HUES48 (cell line): ENCODE results near the gene PPP1CC.
"Not testable (repeated sequence)": the region's sequence is repeated elsewhere in the genome, so short reads cannot be mapped to it uniquely, and the experiment has no call there.

Experiments used
- H3K27ac ChIP-seq: one replicate; pipeline ENCODE4 v1.7.0; 2013; ENCODE audit warnings: low read depth, low read length, inconsistent platforms
- H3K27me3 ChIP-seq: 2 replicates; pipeline ENCODE4 v1.6.1; 2013; ENCODE audit warnings: mild to moderate bottlenecking, low read length; ENCODE audit not compliant: control insufficient read depth, insufficient read depth
- H3K36me3 ChIP-seq: 2 replicates; pipeline ENCODE4 v1.6.1; 2013; ENCODE audit warnings: low read length; ENCODE audit not compliant: control insufficient read depth, insufficient read depth
- H3K4me1 ChIP-seq: 2 replicates; pipeline ENCODE4 v1.6.1; 2013; ENCODE audit warnings: mild to moderate bottlenecking, low read length; ENCODE audit not compliant: control insufficient read depth, insufficient read depth
- H3K4me3 ChIP-seq: 2 replicates; pipeline ENCODE4 v1.5.1; 2013; ENCODE audit warnings: mild to moderate bottlenecking, low read depth, low read length
- H3K9ac ChIP-seq: 2 replicates; pipeline ENCODE4 v1.6.1; 2013; ENCODE audit warnings: mild to moderate bottlenecking, low read depth, low read length, moderate library complexity
- H3K9me3 ChIP-seq: 2 replicates; pipeline ENCODE4 v1.6.1; 2013; ENCODE audit warnings: low read length; ENCODE audit not compliant: control insufficient read depth, insufficient read depth

PPP1CC gene

DNA sequence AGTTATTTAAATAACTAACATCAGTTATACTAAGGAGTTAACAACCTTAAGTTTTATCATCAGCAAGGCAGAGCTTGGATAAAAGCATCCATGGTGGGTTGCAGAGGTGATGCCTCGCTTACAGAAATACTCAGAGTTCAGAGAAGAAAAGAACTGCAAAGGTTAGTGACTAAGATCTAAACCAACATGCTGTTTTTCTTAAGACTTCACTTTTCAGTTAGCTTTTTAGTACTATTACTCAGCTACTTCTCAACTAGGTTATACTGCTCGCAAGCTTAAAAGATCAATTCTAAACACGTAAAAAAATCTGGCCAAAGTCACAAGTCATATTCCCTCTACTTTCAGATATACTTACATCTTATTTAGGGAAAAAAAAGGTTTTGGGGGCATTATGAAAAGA is 2.8 kb downstream of the PPP1CC start:
- Histone ChIP-seq H3K9me3 (no peaks in the 10 kb centered on the region), H3K27ac (peak overlapping the region; percentile 3), H3K36me3 (peaks cover 22% of the 10 kb centered on the region; the same call in 1 of the 2 replicates), H3K27me3 (no peaks in the 10 kb centered on the region), H3K4me3 (peak overlapping the region; percentile 90), H3K9ac (no peak overlapping the region), H3K4me1 (peaks cover 26% of the 10 kb centered on the region)

- peak overlapping the region; percentile 90 for H3K4me3 ChIP-seq
- H3K27ac ChIP-seq = no peak overlapping the region
- H3K4me1 ChIP-seq = peaks cover 26% of the 10 kb centered on the region
- peaks cover 25% of the 10 kb centered on the region for H3K36me3 ChIP-seq
- no peaks in the 10 kb centered on the region for H3K27me3 ChIP-seq
- H3K9ac ChIP-seq = no peak overlapping the region
- H3K9me3 ChIP-seq = no peaks in the 10 kb centered on the region
Measured at GRCh38 chr12:110739488-110739887, 3.2 kb downstream of the PPP1CC start.

DNA sequence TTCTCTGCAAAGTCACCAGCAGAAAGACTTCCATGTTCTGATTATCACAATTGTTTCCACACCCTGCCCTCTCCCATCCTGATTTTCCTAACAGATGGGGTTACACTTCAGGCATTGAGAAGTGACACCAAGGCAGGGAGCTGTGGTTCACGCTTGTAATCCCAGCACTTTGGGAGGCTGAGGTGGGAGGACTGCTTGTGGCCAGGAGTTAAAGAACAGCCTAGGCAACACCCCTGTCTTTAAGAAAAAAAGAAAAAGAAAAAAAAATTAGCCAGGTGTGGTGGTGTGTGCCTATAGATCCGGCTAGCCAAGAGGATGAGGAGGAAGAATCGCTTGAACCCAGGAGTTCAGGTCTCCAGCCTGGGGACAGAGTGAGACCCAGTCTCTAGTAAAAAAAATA is 5.2 kb downstream of the PPP1CC start:
- no peak overlapping the region for H3K27ac ChIP-seq
- H3K36me3 ChIP-seq = peaks cover 42% of the 10 kb centered on the region
- H3K4me3 ChIP-seq = no peak overlapping the region
- H3K9ac ChIP-seq = no peak overlapping the region
- no peaks in the 10 kb centered on the region for H3K9me3 ChIP-seq
- no peaks in the 10 kb centered on the region for H3K27me3 ChIP-seq
- peaks cover 27% of the 10 kb centered on the region for H3K4me1 ChIP-seq

- not testable (repeated sequence) for H3K9ac ChIP-seq, H3K9me3 ChIP-seq, H3K27ac ChIP-seq, H3K4me3 ChIP-seq, H3K27me3 ChIP-seq
- H3K4me1 ChIP-seq = peaks cover 27% of the 10 kb centered on the region
- peaks cover 43% of the 10 kb centered on the region for H3K36me3 ChIP-seq
Measured at GRCh38 chr12:110737016-110737415, 5.7 kb downstream of the PPP1CC start.

DNA sequence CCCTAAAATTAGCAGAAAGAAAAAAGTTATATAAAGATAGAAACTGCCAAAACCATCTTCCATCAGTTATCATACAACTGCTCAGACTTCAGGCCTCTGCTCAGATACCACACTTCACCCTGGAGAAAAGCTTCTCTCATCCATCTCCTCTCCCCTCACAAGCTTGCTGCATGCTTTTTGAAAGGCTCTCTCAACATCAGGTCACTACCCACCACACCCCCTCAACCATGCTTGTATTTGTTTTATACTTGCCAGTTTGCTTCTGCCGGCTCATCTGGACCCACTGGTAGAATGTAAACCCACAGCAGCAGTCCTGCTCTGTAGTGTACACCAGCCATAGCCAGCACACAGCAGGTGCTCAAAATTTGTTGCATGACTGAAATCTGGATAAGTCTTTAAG is 8.8 kb downstream of the PPP1CC start:
- Histone ChIP-seq H3K36me3 (peaks cover 71% of the 10 kb centered on the region), H3K4me1 (peaks cover 20% of the 10 kb centered on the region), H3K27ac (no peak overlapping the region), H3K27me3 (no peaks in the 10 kb centered on the region), H3K9ac (no peak overlapping the region), H3K9me3 (no peaks in the 10 kb centered on the region), H3K4me3 (no peak overlapping the region)

GRCh38 chr12:110733089-110733715 is 9.5 kb downstream of the PPP1CC start:
- peaks cover 16% of the 10 kb centered on the region for H3K4me1 ChIP-seq
- H3K4me3 ChIP-seq = no peak overlapping the region
- no peak overlapping the region for H3K9ac ChIP-seq
- no peaks in the 10 kb centered on the region for H3K27me3 ChIP-seq
- no peaks in the 10 kb centered on the region for H3K9me3 ChIP-seq
- H3K27ac ChIP-seq = no peak overlapping the region
- H3K36me3 ChIP-seq = peaks cover 74% of the 10 kb centered on the region

DNA sequence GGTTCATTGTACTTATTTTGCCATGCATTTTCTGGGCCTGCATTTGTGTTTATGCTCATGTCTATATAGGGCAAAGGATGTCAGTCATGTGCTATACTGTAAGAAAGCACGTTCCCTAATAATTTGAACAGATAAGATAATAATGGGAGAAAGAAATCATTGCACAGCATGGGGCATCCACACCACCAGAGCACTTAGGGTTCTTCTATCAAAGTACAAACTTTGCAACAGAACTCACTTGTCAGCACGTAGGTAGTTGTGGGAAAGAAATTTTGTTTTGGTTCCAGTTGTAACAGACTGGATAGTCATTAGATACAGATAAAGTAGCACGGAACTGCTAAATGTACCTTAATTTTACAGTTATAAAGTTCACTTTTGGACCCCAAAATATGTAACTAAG is 10.1 kb downstream of the PPP1CC start:
- Histone ChIP-seq H3K27ac (no peak overlapping the region), H3K27me3 (no peaks in the 10 kb centered on the region), H3K9me3 (no peaks in the 10 kb centered on the region), H3K4me1 (peaks cover 17% of the 10 kb centered on the region; the same call in 1 of the 2 replicates), H3K4me3 (no peak overlapping the region), H3K36me3 (peaks cover 75% of the 10 kb centered on the region), H3K9ac (no peak overlapping the region)

DNA sequence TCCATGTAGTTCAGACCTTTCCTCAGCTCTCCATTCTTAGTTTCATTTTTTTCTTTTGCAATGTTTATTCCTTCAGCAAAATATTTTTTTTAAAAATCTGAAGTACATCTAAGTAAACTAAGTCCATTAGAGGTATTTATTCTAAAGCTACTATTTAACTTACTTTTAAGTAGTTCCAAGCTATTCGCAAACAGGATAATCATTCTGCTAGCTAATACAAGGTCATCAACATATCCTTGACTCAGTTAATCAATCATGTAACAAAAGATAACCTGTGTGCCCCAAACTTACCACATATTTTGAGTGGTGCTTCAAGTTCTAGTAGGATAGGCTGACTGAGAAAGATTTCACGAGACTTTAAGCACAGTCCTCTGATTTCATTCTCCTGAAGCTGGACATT is 11.2 kb downstream of the PPP1CC start:
- Histone ChIP-seq H3K4me1 (peaks cover 27% of the 10 kb centered on the region; the same call in 1 of the 2 replicates), H3K27ac (no peak overlapping the region), H3K36me3 (peaks cover 86% of the 10 kb centered on the region), H3K27me3 (no peaks in the 10 kb centered on the region), H3K4me3 (no peak overlapping the region), H3K9me3 (no peaks in the 10 kb centered on the region), H3K9ac (no peak overlapping the region)

- H3K4me3 ChIP-seq = no peak overlapping the region
- H3K9me3 ChIP-seq = no peaks in the 10 kb centered on the region
- H3K36me3 ChIP-seq = peaks cover 89% of the 10 kb centered on the region
- peaks cover 29% of the 10 kb centered on the region for H3K4me1 ChIP-seq
- no peak overlapping the region for H3K9ac ChIP-seq
- H3K27ac ChIP-seq = no peak overlapping the region
- no peaks in the 10 kb centered on the region for H3K27me3 ChIP-seq
Measured at GRCh38 chr12:110728628-110729027, 14.1 kb downstream of the PPP1CC start.

DNA sequence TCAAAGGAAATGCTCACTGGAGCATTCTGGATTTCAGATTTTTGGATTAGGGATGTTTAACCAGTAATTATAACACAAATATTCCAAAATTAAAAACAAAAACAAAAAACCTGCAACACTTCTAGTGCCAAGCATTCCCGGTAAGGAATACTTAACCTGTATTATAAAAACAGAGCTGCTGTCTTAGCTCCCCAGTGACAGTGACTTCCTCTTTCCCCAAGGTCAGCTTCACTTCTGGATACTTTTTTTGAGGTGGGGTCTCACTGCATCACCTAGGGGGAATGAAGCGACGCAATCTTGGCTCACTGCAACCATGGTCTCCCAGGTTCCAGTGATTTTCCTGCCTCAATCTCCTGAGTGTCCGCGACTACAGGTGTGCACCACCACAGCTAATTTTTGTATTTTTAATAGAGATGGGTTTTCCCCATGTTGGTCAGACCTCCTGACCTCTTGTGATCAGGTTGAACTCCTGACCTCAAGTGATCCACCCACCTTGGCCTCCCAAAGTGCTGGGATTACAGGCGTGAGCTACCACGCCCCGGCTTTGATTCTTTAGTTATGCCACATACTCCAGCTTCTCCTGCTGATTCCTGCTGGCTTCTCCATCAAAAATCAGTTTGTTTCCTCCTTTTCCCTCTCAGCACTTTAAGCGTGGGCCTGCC is 15.9 kb downstream of the PPP1CC start:
- H3K9ac ChIP-seq = no peak overlapping the region

DNA sequence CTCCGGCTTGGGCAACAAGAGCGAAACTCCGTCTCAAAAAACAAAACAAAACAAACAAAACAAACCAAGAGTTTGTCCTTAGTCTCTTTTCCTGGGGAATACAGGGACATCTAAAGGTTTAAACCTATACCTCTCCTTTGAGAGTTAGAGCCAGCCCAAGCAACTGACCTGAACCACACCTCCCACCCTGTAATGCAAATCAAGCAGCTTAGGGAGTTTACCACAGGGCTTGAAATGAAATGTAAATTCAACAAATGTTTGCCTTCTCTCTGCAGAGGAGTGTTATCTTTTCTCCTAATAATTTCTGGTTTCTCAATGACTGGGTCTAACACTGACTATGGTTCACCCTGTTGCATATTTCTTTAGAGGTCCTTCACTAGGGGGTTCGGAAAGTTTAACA is 16.7 kb downstream of the PPP1CC start:
- no peak overlapping the region for H3K4me3 ChIP-seq
- H3K36me3 ChIP-seq = peaks cover 94% of the 10 kb centered on the region
- no peak overlapping the region for H3K9ac ChIP-seq
- peaks cover 23% of the 10 kb centered on the region for H3K4me1 ChIP-seq
- no peaks in the 10 kb centered on the region for H3K9me3 ChIP-seq
- H3K27ac ChIP-seq = no peak overlapping the region
- no peaks in the 10 kb centered on the region; the same call in 1 of the 2 replicates for H3K27me3 ChIP-seq

More for the DNA sequence above, 15.9 kb downstream of the PPP1CC start:
- H3K4me1 ChIP-seq = peaks cover 23% of the 10 kb centered on the region
- no peak overlapping the region for H3K4me3 ChIP-seq
- no peaks in the 10 kb centered on the region for H3K9me3 ChIP-seq
- H3K36me3 ChIP-seq = peaks cover 94% of the 10 kb centered on the region
- H3K27ac ChIP-seq = no peak overlapping the region
- H3K27me3 ChIP-seq = no peaks in the 10 kb centered on the region; the same call in 1 of the 2 replicates
